NCI-H1417 (cell line): Measurements from ENCODE around the gene CLEC3B.

Experiments used
- DNase-seq, 3 experiments: peaks; one replicate each; lab custom pipeline; 2025; lab: John Stamatoyannopoulos, UW

Gene CLEC3B

GRCh38 chr3:45003859-45004258, 22.2 kb upstream of the CLEC3B start:
- no peak for DNase-seq

GRCh38 chr3:45007091-45007490, 19.0 kb upstream of the CLEC3B start:
- DNase-seq = no peak

GRCh38 chr3:45008117-45008516, 18.0 kb upstream of the CLEC3B start:
- no peak for DNase-seq

- no peak for DNase-seq
These were observed 16.2 kb upstream of the CLEC3B start for GRCh38 chr3:45009868-45010267.

GRCh38 chr3:45010811-45011333, 15.2 kb upstream of the CLEC3B start:
- DNase-seq = no peak

GRCh38 chr3:45011756-45012508, 14.2 kb upstream of the CLEC3B start:
- no peak for DNase-seq

GRCh38 chr3:45012577-45012976, 13.5 kb upstream of the CLEC3B start:
- DNase-seq = no peak

- no peak for DNase-seq
These were observed 9.2 kb upstream of the CLEC3B start for GRCh38 chr3:45016916-45017315.

GRCh38 chr3:45017821-45018220, 8.3 kb upstream of the CLEC3B start:
- DNase-seq = no peak

- no peak for DNase-seq
These were observed 5.6 kb upstream of the CLEC3B start for GRCh38 chr3:45020534-45020933.

- no peak for DNase-seq
These were observed 4.4 kb upstream of the CLEC3B start for GRCh38 chr3:45021524-45022297.

GRCh38 chr3:45023675-45024074, 2.4 kb upstream of the CLEC3B start:
- DNase-seq = no peak

GRCh38 chr3:45024542-45025255, 1.4 kb upstream of the CLEC3B start:
- no peak for DNase-seq

GRCh38 chr3:45026957-45027356, 854 bp downstream of the CLEC3B start:
- DNase-seq = no peak

- no peak for DNase-seq
These were observed 1.3 kb downstream of the CLEC3B start for GRCh38 chr3:45027441-45027840.

GRCh38 chr3:45029216-45029615, 3.1 kb downstream of the CLEC3B start:
- DNase-seq = no peak

- no peak for DNase-seq
These were observed 3.6 kb downstream of the CLEC3B start for GRCh38 chr3:45029661-45030060.

GRCh38 chr3:45031531-45031930, 5.4 kb downstream of the CLEC3B start:
- no peak for DNase-seq

GRCh38 chr3:45032113-45032512, 6.0 kb downstream of the CLEC3B start:
- DNase-seq = no peak

GRCh38 chr3:45033791-45034190, 7.7 kb downstream of the CLEC3B start:
- no peak for DNase-seq

- peak in 2 of 3 experiments; percentile 21 to 49 for DNase-seq
These were observed 8.6 kb downstream of the CLEC3B start for GRCh38 chr3:45034612-45035252.
